Spleen (tissue), 7 donors: ENCODE measurements around the gene EFCAB8.

Experiments used
- CTCF ChIP-seq, 11 experiments: fragments of 200-600 bp in 7 of 11; fragments of 450-650 bp in 4 of 11; sonication (generic) in 4 of 11; IDR thresholded peaks in 8 of 11; conservative IDR thresholded peaks in 3 of 11; 1 replicate in 7 of 11; 2 replicates in 4 of 11; pipeline versions ENCODE4 v1.4.0 to v1.8.0; 2016 to 2021; ENCODE audit warnings: antibody characterized with exemption in 11 of 11, inconsistent platforms in 4 of 11, mild to moderate bottlenecking in 1 of 11
- POLR2A ChIP-seq, 3 donors: fragments of 450-650 bp; IDR thresholded peaks; one replicate each; pipeline ENCODE4 v1.5.1; 2017; ENCODE audit warnings: antibody characterized with exemption in 3 of 3, mild to moderate bottlenecking in 1 of 3
- donor health status: DM: no; HTN: no; CAD: no; lungs with moderate emphysema.
- donor health status: DM: no; HTN: no; CAD: no.
- donor health status: DM: no; HTN: no; CAD: no.

- no peak for TF ChIP-seq CTCF (IDR thresholded peaks at IDR 0.05 in 8 of 11, conservative IDR thresholded peaks at IDR 0.05 in 3 of 11)
- no peak for TF ChIP-seq POLR2A (IDR thresholded peaks at IDR 0.05)
Measured at GRCh38 chr20:32962053-32962452, 103.3 kb downstream of the EFCAB8 start.
